SK-N-SH (cell line): ENCODE results near the gene ISOC1. TPM values are rescaled to one million over a fixed set of nuclear protein-coding genes. Genes with fewer than 3 reads are reported as not detected.

Experiments
- CTCF ChIA-PET: fragments of 300-600, 350-600 bp; formaldehyde crosslinking; extraction: SDS; loops from one replicate; lab custom pipeline; 2021; lab: Yijun Ruan, JAX
- POLR2A ChIA-PET: fragments of 350-600 bp; sonication (Branson Sonifier 250); formaldehyde crosslinking; extraction: SDS; loops from one replicate; lab custom pipeline; 2020; ENCODE audit warnings: antibody characterized with exemption, inconsistent platforms; lab: Yijun Ruan, JAX
- DNase-seq: peaks from one replicate; pipeline ENCODE4 v3.0.0; 2012
- H2AFZ ChIP-seq: fragments of 200-600 bp; sonication (generic); 2 replicates; pipeline ENCODE4 v1.8.1; 2016; ENCODE audit warnings: antibody characterized with exemption, mild to moderate bottlenecking, low read depth
- H3F3A ChIP-seq: fragments of 200-600 bp; sonication (generic); replicated peaks from 2 replicates; pipeline ENCODE3; 2016; ENCODE audit warnings: antibody characterized with exemption, mild to moderate bottlenecking; ENCODE audit not compliant: insufficient read depth
- H3K27ac ChIP-seq, 2 experiments: fragments of 200-500 bp in 1 of 2; fragments of 200-600 bp in 1 of 2; sonication (Bioruptor generic) in 1 of 2; sonication (generic), shearing (Covaris generic) in 1 of 2; 2 replicates each; pipeline versions ENCODE4 v1.5.1 to v1.6.1; 2014 to 2016; ENCODE audit warnings: low read depth in 2 of 2, inconsistent platforms in 1 of 2, low read length in 1 of 2, mild to moderate bottlenecking in 1 of 2, mixed read lengths in 1 of 2
- H3K27me3 ChIP-seq: fragments of 200-600 bp; sonication (generic), shearing (Covaris generic); 2 replicates; pipeline ENCODE4 v1.6.1; 2016; ENCODE audit warnings: mixed run types; ENCODE audit not compliant: insufficient read depth
- H3K36me3 ChIP-seq, 2 experiments: fragments of 200-500 bp in 1 of 2; fragments of 200-600 bp in 1 of 2; sonication (Bioruptor generic) in 1 of 2; sonication (generic) in 1 of 2; replicated peaks in 1 of 2; 2 replicates each; pipeline versions ENCODE3 to v1.5.1; 2014 to 2016; ENCODE audit warnings: low read length in 1 of 2, mild to moderate bottlenecking in 1 of 2; ENCODE audit not compliant: insufficient read depth in 2 of 2, control insufficient read depth in 1 of 2
- H3K4me1 ChIP-seq, 2 experiments: fragments of 200-500 bp in 1 of 2; fragments of 200-600 bp in 1 of 2; sonication (Bioruptor generic) in 1 of 2; sonication (generic), shearing (Covaris generic) in 1 of 2; 2 replicates each; pipeline versions ENCODE4 v1.5.1 to v1.6.1; 2014 to 2016; ENCODE audit warnings: low read depth in 1 of 2, low read length in 1 of 2, mixed run types in 1 of 2; ENCODE audit not compliant: insufficient read depth in 2 of 2, control insufficient read depth in 1 of 2
- H3K4me2 ChIP-seq: fragments of 200-600 bp; sonication (generic), shearing (Covaris generic); 2 replicates; pipeline ENCODE4 v1.6.1; 2017; ENCODE audit warnings: mixed run types
- H3K4me3 ChIP-seq, 2 experiments: fragments of 200-500 bp in 1 of 2; fragments of 200-600 bp in 1 of 2; sonication (Bioruptor generic) in 1 of 2; sonication (generic), shearing (Covaris generic) in 1 of 2; 2 replicates each; pipeline versions ENCODE4 v1.5.1 to v1.8.1; 2014 to 2016; ENCODE audit warnings: low read depth in 2 of 2, inconsistent platforms in 1 of 2, low read length in 1 of 2, mild to moderate bottlenecking in 1 of 2, mixed read lengths in 1 of 2, moderate library complexity in 1 of 2
- H3K79me2 ChIP-seq: fragments of 200-600 bp; sonication (generic); 2 replicates; pipeline ENCODE4 v1.8.1; 2017; ENCODE audit warnings: mild to moderate bottlenecking; ENCODE audit not compliant: insufficient read depth
- H3K9ac ChIP-seq: fragments of 200-600 bp; sonication (generic); 2 replicates; pipeline ENCODE4 v1.6.1; 2017; ENCODE audit warnings: mixed run types
- H3K9me2 ChIP-seq: fragments of 200-600 bp; sonication (generic); 2 replicates; pipeline ENCODE4 v1.6.1; 2017; ENCODE audit warnings: mixed run types
- H3K9me3 ChIP-seq: fragments of 200-600 bp; sonication (generic); 2 replicates; pipeline ENCODE4 v1.6.1; 2017; ENCODE audit warnings: mixed run types, mild to moderate bottlenecking, moderate library complexity
- H4K20me1 ChIP-seq: fragments of 200-600 bp; sonication (generic); 2 replicates; pipeline ENCODE4 v1.6.1; 2017; ENCODE audit warnings: mild to moderate bottlenecking, mixed run types; ENCODE audit not compliant: insufficient read depth
- CHD2 ChIP-seq: fragments of 150-350 bp; IDR thresholded peaks from 2 replicates; pipeline ENCODE4 v1.6.1; 2018; ENCODE audit warnings: low read length; ENCODE audit not compliant: partially characterized antibody
- EP300 ChIP-seq, 2 experiments: IDR thresholded peaks; 2 replicates each; pipeline versions ENCODE4 v1.4.0 to v1.6.1; 2012; ENCODE audit warnings: borderline replicate concordance in 1 of 2, low read depth in 1 of 2, low read length in 1 of 2
- FOXJ3 ChIP-seq: sonication (generic); formaldehyde crosslinking; IDR thresholded peaks from 2 replicates; pipeline ENCODE4 v1.5.1; 2020; ENCODE audit warnings: mild to moderate bottlenecking, missing genetic modification reagents
- GABPA ChIP-seq: IDR thresholded peaks from 2 replicates; pipeline ENCODE4 v1.4.0; 2012; ENCODE audit warnings: low read depth, mild to moderate bottlenecking
- JUND ChIP-seq: IDR thresholded peaks from 2 replicates; pipeline ENCODE4 v1.4.0; 2012
- MEF2A ChIP-seq: IDR thresholded peaks from 2 replicates; pipeline ENCODE4 v1.4.0; 2012; ENCODE audit warnings: low read depth, borderline replicate concordance
- MXI1 ChIP-seq: IDR thresholded peaks from 2 replicates; pipeline ENCODE4 v1.6.1; 2012; ENCODE audit warnings: mild to moderate bottlenecking, low read depth, low read length, improper control_type of control experiment
- POLR2AphosphoS5 ChIP-seq: IDR thresholded peaks from 2 replicates; pipeline ENCODE4 v1.6.1; 2012; ENCODE audit warnings: low read depth, low read length
- RAD21 ChIP-seq: IDR thresholded peaks from 2 replicates; pipeline ENCODE4 v1.6.1; 2012; ENCODE audit warnings: mild to moderate bottlenecking, low read length
- RCOR1 ChIP-seq: fragments of 150-350 bp; IDR thresholded peaks from 2 replicates; pipeline ENCODE4 v1.6.1; 2017; ENCODE audit warnings: antibody characterized with exemption, low read length
- SIN3A ChIP-seq: IDR thresholded peaks from 2 replicates; pipeline ENCODE4 v1.6.1; 2012; ENCODE audit warnings: low read depth, mild to moderate bottlenecking, low read length, moderate library complexity, borderline replicate concordance
- TAF1 ChIP-seq: IDR thresholded peaks from 2 replicates; pipeline ENCODE4 v1.6.1; 2012; ENCODE audit warnings: low read depth, mild to moderate bottlenecking, low read length, moderate library complexity, borderline replicate concordance
- TCF12 ChIP-seq: IDR thresholded peaks from 2 replicates; pipeline ENCODE4 v1.4.0; 2012
- TEAD4 ChIP-seq: IDR thresholded peaks from 2 replicates; pipeline ENCODE4 v1.4.0; 2012; ENCODE audit warnings: mild to moderate bottlenecking, borderline replicate concordance; ENCODE audit not compliant: insufficient read depth
- USF1 ChIP-seq: IDR thresholded peaks from 2 replicates; pipeline ENCODE4 v1.4.0; 2012; ENCODE audit warnings: low read depth, borderline replicate concordance
- YY1 ChIP-seq: IDR thresholded peaks from 2 replicates; pipeline ENCODE4 v1.4.0; 2012; ENCODE audit warnings: low read depth, mild to moderate bottlenecking
- WGBS: methylation state at CpG from one replicate; pipeline ENCODE4 v1.1.6; 2017; ENCODE audit warnings: low lambda C conversion rate; 5-methylcytosine and 5-hydroxymethylcytosine counted together
- polyA plus RNA-seq, 3 experiments: library from polyadenylated mRNA; depleted of rRNA; stranded (reverse); fragments of >200 nt; gene quantifications; 2 replicates each; pipeline ENCODE4 v1.2.3, GENCODE V29; 2012
- TF ChIP-seq, protein P1 (sequence below): IDR thresholded peaks from 2 replicates; pipeline ENCODE4; 2012
- TF ChIP-seq, protein P2 (sequence below): IDR thresholded peaks from 2 replicates; pipeline ENCODE4 v1.6.1; 2012; ENCODE audit warnings: mild to moderate bottlenecking, low read depth, low read length, moderate library complexity

The ISOC1 gene
- polyA plus RNA-seq, 1 of the 3 experiments (the other 2 are of a cell fraction), result 20.6 TPM

DNA sequence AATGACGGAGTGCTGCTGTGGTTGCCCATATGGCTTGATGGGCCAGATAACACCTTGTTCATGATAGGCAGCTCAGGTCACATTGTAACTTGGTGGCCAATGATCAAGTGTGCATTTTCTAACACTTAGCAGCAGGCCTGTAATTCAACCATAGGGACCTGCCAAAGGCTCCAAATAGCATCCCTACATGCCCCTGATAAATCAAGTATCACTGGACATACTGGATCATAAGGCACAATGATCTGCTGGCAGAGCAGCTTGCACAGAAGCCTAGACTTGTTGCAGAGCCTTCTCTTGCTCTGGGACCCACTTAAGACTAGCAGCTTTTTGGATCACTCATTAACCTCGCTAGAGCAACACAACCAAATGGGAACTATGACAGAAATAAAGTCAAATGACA is 46.0 kb upstream of the ISOC1 start:
- POLR2A ChIA-PET, result no interaction called here
- H3K4me1 ChIP-seq, result peaks cover 0 to 7% of the 10 kb centered on the region in 2 experiments; a peak in 2 of 4 replicates
- peak overlapping the region in 1 of 2 experiments; percentile 47; a peak in 1 of 4 replicates for H3K27ac ChIP-seq
- TF ChIP-seq TCF12 (no peak), JUND (no peak), FOXJ3 (CRISPR knock-in tag) (no peak), POLR2AphosphoS5 (no peak), EP300 (IDR thresholded peaks at IDR 0.05; ENCODE audit: borderline replicate concordance in 1 of 2, low read depth in 1 of 2, low read length in 1 of 2) (no peak), TEAD4 (no peak), MEF2A (no peak), MXI1 (no peak), TAF1 (no peak), YY1 (no peak), USF1 (no peak)
- TF ChIP-seq, protein P1, sequence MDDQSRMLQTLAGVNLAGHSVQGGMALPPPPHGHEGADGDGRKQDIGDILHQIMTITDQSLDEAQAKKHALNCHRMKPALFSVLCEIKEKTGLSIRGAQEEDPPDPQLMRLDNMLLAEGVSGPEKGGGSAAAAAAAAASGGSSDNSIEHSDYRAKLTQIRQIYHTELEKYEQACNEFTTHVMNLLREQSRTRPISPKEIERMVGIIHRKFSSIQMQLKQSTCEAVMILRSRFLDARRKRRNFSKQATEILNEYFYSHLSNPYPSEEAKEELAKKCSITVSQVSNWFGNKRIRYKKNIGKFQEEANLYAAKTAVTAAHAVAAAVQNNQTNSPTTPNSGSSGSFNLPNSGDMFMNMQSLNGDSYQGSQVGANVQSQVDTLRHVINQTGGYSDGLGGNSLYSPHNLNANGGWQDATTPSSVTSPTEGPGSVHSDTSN, result no peak
- H3F3A ChIP-seq, result no peaks in the 10 kb centered on the region
- H2AFZ ChIP-seq, result no peak overlapping the region
- no peak overlapping the region for H3K4me3 ChIP-seq
- H3K9ac ChIP-seq, result no peak overlapping the region
- WGBS, result 29% methylated on average over 2 of the region's 2 CpGs
- DNase-seq, result peak; percentile 2
- H3K9me2 ChIP-seq, result no peaks in the 10 kb centered on the region
- no peaks in the 10 kb centered on the region for H3K79me2 ChIP-seq
- no peak overlapping the region for H3K4me2 ChIP-seq
- no peaks in the 10 kb centered on the region for H3K27me3 ChIP-seq
- no peaks in the 10 kb centered on the region for H3K9me3 ChIP-seq
- CTCF ChIA-PET, result interaction anchor here (1.1 kb wide), 1 partner anchor 144 kb away, joined by 3 read pairs; no protein-coding TSS in a partner anchor
- no peaks in the 10 kb centered on the region for H4K20me1 ChIP-seq
- H3K36me3 ChIP-seq, result no peaks in the 10 kb centered on the region

- no peaks in the 10 kb centered on the region for H3K79me2 ChIP-seq
- TF ChIP-seq SIN3A (no peak), TAF1 (no peak), CHD2 (no peak), RAD21 (no peak), TEAD4 (no peak), GABPA (no peak), MEF2A (no peak), RCOR1 (no peak), TCF12 (no peak)
- TF ChIP-seq, protein P1, result no peak
- TF ChIP-seq, protein P2, sequence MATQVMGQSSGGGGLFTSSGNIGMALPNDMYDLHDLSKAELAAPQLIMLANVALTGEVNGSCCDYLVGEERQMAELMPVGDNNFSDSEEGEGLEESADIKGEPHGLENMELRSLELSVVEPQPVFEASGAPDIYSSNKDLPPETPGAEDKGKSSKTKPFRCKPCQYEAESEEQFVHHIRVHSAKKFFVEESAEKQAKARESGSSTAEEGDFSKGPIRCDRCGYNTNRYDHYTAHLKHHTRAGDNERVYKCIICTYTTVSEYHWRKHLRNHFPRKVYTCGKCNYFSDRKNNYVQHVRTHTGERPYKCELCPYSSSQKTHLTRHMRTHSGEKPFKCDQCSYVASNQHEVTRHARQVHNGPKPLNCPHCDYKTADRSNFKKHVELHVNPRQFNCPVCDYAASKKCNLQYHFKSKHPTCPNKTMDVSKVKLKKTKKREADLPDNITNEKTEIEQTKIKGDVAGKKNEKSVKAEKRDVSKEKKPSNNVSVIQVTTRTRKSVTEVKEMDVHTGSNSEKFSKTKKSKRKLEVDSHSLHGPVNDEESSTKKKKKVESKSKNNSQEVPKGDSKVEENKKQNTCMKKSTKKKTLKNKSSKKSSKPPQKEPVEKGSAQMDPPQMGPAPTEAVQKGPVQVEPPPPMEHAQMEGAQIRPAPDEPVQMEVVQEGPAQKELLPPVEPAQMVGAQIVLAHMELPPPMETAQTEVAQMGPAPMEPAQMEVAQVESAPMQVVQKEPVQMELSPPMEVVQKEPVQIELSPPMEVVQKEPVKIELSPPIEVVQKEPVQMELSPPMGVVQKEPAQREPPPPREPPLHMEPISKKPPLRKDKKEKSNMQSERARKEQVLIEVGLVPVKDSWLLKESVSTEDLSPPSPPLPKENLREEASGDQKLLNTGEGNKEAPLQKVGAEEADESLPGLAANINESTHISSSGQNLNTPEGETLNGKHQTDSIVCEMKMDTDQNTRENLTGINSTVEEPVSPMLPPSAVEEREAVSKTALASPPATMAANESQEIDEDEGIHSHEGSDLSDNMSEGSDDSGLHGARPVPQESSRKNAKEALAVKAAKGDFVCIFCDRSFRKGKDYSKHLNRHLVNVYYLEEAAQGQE, result no peak
Measured at GRCh38 chr5:129049126-129049799, 45.3 kb upstream of the ISOC1 start.

More at GRCh38 chr5:129049126-129049799, 45.3 kb upstream of the ISOC1 start:
- no peaks in the 10 kb centered on the region for H3F3A ChIP-seq
- H3K4me3 ChIP-seq, result no peak overlapping the region
- POLR2A ChIA-PET, result no interaction called here
- peaks cover 0 to 7% of the 10 kb centered on the region in 2 experiments; a peak in 2 of 4 replicates for H3K4me1 ChIP-seq
- no peaks in the 10 kb centered on the region for H3K36me3 ChIP-seq
- WGBS, result 35% methylated on average over 2 of the region's 2 CpGs
- no peaks in the 10 kb centered on the region for H4K20me1 ChIP-seq
- no peak overlapping the region for H2AFZ ChIP-seq
- H3K9me2 ChIP-seq, result no peaks in the 10 kb centered on the region
- no peaks in the 10 kb centered on the region for H3K9me3 ChIP-seq
- DNase-seq, result no peak
- H3K9ac ChIP-seq, result no peak overlapping the region
- no peaks in the 10 kb centered on the region for H3K27me3 ChIP-seq
- H3K4me2 ChIP-seq, result no peak overlapping the region
- H3K27ac ChIP-seq, result peak overlapping the region in 1 of 2 experiments; percentile 47; a peak in 1 of 4 replicates
- CTCF ChIA-PET, result interaction anchor here (1.1 kb wide), 1 partner anchor 144 kb away, joined by 3 read pairs; no protein-coding TSS in a partner anchor
